ENCODE data around the gene FLT3LG.
A peak's percentile ranks its signal among the peaks of the same experiment; 100 is the strongest.

Gene FLT3LG

GRCh38 chr19:49463960-49464740, 9.9 kb upstream of the FLT3LG start:
- no peak for FAIRE-seq
- no peak for DNase-seq (ENCODE audit: insufficient read length, low spot score)
- TF ChIP-seq, protein P1, sequence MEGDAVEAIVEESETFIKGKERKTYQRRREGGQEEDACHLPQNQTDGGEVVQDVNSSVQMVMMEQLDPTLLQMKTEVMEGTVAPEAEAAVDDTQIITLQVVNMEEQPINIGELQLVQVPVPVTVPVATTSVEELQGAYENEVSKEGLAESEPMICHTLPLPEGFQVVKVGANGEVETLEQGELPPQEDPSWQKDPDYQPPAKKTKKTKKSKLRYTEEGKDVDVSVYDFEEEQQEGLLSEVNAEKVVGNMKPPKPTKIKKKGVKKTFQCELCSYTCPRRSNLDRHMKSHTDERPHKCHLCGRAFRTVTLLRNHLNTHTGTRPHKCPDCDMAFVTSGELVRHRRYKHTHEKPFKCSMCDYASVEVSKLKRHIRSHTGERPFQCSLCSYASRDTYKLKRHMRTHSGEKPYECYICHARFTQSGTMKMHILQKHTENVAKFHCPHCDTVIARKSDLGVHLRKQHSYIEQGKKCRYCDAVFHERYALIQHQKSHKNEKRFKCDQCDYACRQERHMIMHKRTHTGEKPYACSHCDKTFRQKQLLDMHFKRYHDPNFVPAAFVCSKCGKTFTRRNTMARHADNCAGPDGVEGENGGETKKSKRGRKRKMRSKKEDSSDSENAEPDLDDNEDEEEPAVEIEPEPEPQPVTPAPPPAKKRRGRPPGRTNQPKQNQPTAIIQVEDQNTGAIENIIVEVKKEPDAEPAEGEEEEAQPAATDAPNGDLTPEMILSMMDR (IDR thresholded peaks at IDR 0.05; ENCODE audit: insufficient read depth, missing control alignments), result no peak

DNA sequence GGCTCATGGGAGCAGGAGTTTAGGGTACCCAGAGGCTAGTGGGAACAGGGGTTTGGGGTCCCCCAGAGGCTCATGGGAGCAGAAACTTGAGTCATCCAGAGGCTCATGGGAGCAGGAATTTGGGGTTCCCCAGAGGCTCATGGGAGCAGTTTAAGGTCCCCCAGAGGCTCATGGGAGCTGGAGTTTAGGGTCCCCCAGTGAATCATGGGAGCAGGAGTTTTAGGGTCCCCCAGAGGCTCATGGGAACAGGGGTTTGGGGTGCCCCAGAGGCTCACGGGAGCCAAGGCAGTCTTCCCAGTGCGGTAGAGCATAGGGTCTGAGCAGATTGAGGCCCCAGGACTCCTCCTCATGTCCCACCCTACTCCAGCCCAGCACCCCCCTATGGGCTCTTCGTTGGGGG, 8.6 kb upstream of the FLT3LG start:
- DNase-seq (ENCODE audit: insufficient read length, low spot score) (no peak), FAIRE-seq (no peak)
- TF ChIP-seq, protein P1 (IDR thresholded peaks at IDR 0.05; ENCODE audit: insufficient read depth, missing control alignments), result no peak

DNA sequence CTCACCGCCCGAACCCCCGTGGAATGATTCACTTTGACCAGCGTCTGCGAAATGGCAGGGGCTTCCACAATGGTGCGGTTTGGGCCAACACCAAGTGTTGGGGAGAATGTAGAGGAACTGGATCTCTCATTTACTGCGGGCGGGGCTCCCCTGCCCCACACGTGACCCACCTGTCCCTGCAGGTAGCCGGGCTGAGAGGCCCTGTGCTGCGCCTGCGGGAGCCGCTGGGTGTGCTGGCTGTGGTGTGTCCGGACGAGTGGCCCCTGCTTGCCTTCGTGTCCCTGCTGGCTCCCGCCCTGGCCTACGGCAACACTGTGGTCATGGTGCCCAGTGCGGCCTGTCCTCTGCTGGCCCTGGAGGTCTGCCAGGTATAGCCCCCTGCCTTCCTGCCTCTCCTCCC, 5.8 kb upstream of the FLT3LG start:
- FAIRE-seq (no peak), DNase-seq (ENCODE audit: insufficient read length, low spot score) (no peak)
- TF ChIP-seq, protein P1 (IDR thresholded peaks at IDR 0.05; ENCODE audit: insufficient read depth, missing control alignments), result no peak

DNA sequence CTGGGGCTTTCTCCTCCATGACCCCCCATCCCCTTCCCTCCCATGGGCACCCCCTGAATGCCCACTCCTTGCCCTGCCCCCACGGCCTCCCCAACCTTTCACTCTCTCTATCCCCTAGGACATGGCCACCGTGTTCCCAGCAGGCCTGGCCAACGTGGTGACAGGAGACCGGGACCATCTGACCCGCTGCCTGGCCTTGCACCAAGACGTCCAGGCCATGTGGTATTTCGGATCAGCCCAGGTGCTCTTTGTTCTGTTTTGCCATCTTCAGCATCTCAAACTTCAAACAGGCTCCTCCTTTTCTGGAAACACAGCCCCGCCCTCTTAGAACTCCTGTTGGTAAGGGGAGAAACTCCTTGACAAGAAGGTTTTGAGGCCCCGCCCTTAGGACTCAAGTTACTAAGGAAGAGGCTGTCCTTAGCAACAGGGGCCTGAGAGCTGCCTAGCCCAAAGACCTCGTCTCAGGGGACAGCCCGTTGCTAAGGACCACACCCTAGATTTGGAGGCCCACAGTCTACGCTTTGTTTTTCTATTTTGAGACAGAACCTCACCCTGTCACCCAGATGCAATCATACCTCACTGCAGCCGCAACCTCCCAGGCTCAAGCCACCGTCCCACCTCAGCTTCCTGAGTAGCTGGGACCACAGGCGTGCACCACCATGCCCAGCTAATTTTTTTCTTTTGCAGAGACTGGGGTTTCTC, 5.1 kb upstream of the FLT3LG start:
- TF ChIP-seq, protein P1 (IDR thresholded peaks at IDR 0.05; ENCODE audit: insufficient read depth, missing control alignments), result no peak
- FAIRE-seq, result no peak
- no peak for DNase-seq (ENCODE audit: insufficient read length, low spot score)

DNA sequence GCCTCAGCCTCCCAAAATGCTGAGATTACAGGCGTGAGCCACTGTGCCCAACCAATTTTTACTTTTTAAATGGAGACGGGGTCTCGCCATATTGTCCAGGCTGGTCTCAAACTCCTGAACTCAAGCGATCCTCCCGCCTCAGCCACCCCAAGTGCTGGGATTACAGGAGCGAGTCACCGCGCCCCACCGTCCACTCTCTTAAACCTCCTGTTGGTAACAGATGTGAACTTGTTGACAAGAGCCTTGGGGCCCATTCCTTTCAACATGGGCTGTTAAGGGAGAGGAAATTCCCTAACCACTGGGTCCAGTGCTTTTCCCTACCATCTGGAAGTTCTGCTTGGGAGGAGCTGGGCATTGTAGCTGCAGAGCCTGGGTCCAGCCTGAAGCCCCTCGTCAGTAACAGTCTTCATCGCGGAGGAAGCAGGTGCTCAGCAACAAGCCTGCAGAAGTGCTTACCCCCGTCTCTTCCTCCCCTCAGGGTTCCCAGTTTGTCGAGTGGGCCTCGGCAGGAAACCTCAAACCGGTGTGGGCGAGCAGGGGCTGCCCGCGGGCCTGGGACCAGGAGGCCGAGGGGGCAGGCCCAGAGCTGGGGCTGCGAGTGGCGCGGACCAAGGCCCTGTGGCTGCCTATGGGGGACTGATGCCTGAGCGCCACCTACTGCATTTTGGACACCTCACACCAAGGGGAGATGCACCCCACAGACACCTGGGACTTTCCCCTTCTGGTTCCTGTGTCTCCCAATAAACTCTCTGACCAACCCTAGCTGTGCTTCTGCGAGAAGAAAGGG, 4.0 kb upstream of the FLT3LG start:
- FAIRE-seq (no peak), DNase-seq (ENCODE audit: insufficient read length, low spot score) (no peak)
- TF ChIP-seq, protein P1 (IDR thresholded peaks at IDR 0.05; ENCODE audit: insufficient read depth, missing control alignments), result peak; percentile 3

DNA sequence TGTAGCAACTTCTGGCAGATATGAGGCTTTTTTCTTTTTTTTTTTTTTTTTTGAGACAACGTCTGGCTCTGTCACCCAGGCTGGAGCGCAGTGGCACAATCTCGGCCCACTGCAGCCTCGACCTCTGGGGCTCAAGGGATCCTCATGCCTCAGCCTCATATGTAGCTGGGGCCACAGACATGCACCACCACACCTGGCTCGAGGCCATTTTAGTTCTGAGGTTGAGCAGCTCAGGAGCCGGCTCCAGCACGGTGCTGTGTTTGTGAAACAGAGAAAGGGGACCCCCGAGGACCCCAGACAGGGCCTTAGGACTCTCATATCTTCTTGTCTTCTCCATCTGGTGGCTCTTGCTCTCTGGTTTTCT, 3.4 kb upstream of the FLT3LG start:
- TF ChIP-seq, protein P1 (IDR thresholded peaks at IDR 0.05; ENCODE audit: insufficient read depth, missing control alignments), result no peak
- DNase-seq (ENCODE audit: insufficient read length, low spot score) (no peak), FAIRE-seq (no peak)

Data from D721Med (cell line).